CD4-positive, alpha-beta T cell treated with Interferon gamma for 1 hour (primary cell): Measurements from ENCODE around the gene TRPM3.

ENCODE experiments used
- DNase-seq: peaks from one replicate; pipeline ENCODE4 v3.0.0-alpha.2; 2020

Gene TRPM3

DNA sequence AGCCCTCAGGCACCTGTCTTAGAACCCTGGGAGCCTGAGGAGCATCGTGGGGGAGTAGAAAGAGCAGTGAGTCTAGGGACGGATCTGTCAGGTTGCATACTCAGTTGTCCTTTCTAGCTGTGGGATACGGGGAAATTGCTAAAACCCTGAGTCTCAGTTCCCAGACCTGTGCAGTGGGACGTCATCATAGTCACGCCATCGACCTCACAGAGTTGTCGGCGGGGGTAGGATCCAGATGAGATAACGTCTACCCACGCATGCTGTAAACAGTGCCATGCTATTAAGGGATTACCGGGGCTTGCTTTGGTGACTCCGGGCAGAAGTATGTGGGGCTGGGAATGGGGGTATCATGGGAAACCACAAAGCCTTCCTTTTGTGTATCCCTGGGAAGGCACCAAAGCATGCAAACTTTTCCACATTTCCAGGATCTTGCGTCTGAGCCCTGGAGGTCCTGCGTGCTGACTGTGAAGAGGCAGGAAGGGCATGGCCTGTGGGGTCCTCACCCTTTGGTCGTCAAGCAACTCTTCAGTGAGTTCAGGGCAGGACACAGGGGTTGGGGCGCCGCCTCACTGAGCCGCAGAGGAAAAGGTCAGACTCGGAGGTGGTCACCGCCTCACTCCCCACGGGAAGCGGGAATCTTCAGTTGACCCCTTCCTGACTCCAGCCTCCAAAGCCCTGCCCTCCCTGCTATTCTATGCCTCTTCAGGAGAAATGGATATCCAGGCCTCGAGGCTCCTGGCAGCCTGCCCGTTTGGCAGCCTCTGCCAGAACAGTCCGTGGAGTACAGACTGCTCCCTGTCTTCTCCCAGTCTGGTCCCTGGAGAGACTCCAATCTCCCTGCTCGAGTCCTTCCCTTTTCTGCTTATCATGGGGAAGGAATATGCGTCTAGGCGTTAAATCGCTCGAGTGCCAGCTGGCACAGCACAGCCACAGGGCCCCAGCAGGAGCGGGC, 520.1 kb downstream of the TRPM3 start:
- DNase-seq = no peak

DNA sequence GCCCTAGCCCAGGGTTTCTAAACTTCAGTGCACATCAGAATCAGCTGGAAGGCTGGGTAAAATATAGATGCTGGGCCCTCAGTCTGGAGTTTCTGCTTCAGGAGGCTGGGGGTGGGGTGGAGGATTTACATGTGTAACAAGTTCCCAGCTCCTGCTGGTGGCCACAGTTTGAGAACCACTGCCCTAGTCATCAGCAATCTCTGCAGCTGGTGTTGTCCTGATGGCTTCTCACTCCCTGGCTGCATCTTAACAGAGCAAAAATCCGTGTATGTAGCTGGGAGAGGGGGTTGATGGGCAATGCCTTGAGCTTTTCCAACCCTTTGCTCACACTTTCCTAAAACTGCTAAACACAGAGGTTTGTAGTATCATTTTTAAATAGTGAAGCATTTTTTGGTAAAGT, 520.9 kb downstream of the TRPM3 start:
- DNase-seq = no peak

DNA sequence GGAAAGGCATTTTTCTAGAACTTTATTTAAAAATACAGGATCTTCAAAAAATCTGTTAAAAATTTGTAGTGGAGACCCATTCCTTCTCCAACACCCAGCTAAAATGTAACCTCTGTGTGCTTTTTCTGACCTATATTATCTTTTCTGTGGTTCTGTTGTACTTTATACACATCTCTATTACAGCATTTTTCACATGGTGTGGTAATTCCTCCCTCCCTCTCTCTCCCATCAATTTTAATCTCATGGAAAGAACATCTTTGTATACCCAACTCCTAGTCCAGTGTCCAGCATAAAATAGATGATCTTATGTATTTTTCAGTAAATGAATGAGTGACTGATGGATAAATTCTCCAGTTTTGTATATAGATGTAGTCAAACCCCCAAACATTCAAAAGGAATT, 523.5 kb downstream of the TRPM3 start:
- DNase-seq = no peak

- DNase-seq = no peak
Measured at GRCh38 chr9:70595211-70595610, 526.2 kb downstream of the TRPM3 start.

GRCh38 chr9:70594386-70594944, 527.0 kb downstream of the TRPM3 start:
- no peak for DNase-seq

DNA sequence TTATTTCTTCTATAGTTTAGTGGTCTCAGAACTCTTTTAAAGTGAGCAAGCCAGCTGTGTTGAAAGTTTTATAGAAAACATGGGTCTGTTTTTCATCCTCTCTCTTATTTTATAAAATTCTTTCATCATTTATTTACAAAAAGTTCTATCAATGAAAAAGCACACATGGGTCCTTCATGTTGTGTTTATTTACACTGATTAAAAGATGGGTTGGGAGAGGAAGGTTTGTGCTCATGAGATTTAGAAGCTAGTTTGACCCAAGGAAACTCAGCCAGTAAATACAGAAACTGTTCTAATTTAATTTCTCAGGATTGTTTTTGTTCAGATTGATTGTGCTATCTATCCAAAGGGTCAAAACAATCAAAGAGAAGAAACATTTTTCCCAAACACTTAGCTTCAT, 528.2 kb downstream of the TRPM3 start:
- DNase-seq = no peak

DNA sequence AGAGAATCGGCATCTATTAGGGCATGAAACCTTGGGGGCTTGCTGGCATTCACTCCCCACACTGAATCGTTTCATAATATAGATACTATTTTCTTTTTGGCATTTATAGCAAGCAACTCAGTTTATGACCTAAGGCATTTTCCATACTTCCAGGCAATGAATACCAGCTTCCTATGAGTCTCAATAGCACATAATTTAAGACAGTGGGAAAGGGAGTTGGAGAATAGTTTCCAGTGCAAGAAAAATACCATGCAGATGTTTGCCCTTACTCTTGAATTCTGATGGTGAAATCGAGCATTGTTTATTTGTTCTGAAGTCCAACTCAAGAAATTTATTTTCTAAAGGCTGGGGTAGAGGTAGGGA, 531.1 kb downstream of the TRPM3 start:
- no peak for DNase-seq

DNA sequence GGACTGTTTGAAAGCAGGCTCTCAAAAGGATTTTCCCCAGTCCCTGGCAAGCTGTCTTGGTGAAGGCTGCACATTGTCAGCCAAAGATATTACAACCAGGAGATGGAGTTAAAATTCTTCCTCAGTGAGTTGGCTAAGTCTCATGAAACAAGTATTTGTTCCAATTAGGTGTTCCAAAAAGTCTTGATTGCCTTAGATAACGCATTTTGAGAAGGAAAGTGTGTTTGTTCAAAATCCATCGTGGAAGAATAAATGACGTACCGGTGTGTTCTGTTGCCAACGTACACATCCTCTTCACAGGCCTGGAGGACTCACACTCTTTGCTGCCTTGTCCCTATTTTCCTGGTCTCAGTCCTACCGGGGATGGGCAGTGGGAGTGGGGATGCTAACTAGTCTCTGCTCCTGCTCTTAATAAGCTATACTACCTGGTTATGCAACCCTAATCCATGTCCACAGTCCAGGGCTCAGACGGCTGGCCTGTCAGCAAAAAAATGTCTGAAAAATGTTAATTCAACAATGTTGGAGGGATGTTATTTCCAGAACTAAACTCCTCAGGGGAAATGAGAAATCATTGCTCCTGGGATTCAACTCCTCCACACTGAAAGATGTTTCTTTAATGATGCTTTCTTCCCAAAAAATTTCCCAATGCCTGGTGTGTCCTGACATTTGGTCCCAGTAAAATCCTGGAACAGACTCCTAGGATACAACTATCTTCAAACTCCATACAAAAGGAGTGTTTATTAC, 531.7 kb downstream of the TRPM3 start:
- DNase-seq = no peak

DNA sequence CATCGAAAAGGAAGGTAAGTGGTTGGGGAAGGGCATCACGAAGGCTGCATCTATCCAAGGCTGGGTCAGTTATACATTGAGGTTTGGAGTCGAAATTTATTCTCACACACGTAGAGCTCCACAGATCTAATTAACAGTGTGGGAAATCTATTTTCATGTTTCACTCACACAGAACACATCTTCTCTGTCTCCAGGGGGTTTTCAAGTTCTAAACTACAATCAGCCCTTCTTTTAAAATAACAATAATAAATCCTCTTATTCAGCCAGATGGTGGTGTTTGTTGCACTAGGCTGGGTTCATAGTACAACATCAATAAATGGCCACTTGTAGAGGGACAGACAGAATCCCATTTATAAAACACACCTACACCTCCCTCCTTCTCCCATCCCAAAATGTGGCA, 532.4 kb downstream of the TRPM3 start:
- no peak for DNase-seq

- no peak for DNase-seq
Measured at GRCh38 chr9:70588381-70588780, 533.0 kb downstream of the TRPM3 start.

DNA sequence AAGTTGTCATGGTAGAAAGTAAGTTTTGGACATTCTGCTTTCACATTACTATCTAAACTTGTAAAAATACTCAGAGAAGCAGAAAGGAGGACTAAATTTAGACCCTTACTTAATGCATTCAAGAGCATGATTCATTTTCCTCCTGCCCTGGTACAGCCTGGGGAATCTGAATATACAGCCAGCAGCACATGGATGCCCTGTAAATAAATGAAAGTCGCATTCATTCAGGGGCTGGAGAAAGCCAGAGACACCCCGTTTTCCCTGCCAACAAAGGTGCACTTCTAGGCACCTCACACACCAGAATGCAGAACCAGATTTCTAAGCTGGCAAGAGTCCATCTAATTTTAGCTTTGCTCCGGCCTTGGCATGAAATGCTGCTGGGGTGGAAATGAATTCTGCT, 534.2 kb downstream of the TRPM3 start:
- DNase-seq = no peak

- no peak for DNase-seq
Measured at GRCh38 chr9:70586476-70586875, 534.9 kb downstream of the TRPM3 start.

GRCh38 chr9:70581955-70582350, 539.5 kb downstream of the TRPM3 start:
- no peak for DNase-seq

DNA sequence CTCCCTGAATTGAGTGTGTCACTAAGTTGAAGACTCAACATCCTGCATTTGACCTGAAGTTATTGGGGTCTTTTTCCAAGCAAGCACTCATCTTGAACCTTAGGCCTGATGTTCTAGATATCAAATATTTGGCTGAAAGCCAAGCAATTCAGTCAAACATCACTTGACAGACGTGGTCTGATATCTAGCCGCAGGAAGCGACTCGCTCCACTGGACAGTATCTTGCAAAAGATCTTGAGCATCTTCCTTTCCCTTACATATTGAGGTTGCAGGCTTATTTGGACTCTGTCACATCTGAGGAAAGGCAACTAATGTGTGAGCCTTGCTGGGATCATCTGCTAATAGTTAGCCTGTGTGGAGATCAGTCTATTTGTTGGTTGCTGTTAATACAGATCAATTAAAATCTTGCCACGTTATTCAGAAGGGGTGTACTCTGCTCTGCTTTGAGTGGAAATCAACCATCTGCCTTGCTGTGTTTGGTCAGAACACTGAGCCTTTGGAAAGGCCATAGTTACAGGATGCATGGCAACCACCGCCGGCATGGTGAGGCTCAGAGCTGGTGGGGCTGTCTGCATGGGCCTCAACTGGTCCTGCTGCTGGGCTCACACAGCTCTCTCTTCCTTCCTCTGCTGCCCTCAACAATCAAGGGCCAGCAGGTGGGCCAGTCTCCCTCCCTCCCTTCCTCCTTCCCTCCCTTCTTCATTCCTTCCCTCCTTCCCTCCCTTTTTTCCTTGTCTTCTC, 540.0 kb downstream of the TRPM3 start:
- no peak for DNase-seq

- no peak for DNase-seq
Measured at GRCh38 chr9:70580606-70581195, 540.7 kb downstream of the TRPM3 start.

DNA sequence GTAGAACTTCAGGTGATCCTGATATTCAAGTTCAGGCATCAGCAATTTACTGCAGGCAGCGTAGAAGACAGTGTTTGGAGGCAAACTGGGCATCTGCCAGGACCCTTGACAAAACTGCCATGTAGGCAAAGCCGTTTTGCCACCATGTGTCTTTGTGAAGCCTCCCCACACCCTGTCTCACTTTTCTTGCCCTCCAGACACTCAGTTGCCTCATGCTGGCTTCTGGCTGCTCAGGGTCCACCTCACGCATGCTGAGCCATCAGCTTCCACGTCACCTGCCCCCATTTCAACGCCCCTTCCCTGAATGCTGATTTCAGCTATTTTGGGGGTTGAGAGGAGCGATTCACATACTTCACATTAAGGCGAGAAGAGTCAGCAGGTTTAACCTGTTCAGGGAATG, 541.7 kb downstream of the TRPM3 start:
- DNase-seq = no peak

- no peak for DNase-seq
Measured at GRCh38 chr9:70578720-70579119, 542.7 kb downstream of the TRPM3 start.

GRCh38 chr9:70577671-70578070, 543.8 kb downstream of the TRPM3 start:
- DNase-seq = no peak

- no peak for DNase-seq
Measured at GRCh38 chr9:70576116-70576515, 545.3 kb downstream of the TRPM3 start.

GRCh38 chr9:70574151-70574837, 547.1 kb downstream of the TRPM3 start:
- no peak for DNase-seq

DNA sequence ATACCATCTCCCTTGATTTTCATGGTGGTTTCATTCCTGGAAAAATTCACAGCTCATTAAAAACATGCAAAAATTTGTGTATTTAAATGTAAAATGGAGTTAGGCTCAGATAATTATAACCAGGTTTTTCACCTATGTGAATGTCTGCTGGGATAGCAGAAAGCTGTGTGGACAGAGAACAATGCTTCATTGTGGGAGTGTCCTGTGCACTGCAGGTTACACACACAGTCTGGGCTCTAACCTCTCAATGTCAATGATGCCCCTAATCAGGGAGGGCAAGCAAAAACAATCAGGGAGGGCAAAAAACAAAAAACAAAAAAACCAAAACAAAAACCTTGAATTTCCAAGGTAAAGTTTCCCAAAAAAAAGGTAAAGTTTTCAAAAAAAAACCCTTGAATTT, 548.1 kb downstream of the TRPM3 start:
- no peak for DNase-seq

DNA sequence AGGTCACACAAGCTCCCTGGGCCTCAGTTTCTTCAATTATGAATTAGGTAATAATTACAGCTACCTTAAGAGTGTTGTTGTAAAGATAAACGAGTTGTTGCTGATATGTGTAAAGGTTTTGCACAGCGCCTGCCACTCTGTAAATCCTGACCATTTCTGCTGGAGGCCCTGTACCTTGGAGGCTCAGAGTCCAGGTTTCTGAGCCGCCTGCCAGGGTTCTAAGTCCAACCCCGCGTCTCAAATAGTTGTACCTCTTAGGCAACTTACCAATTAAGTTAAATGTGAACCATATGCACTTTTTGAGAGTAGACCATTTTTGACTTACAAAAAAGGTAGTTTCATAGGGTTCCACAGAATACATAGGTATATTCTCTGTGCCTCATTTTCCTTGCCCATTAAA, 550.2 kb downstream of the TRPM3 start:
- DNase-seq = no peak
